VCaP (cell line): ENCODE data around the gene RIPOR3.

Experiments
- H3K27ac ChIP-seq: fragments of 450-650 bp; 2 replicates; pipeline ENCODE4 v1.5.1; 2017
- TF ChIP-seq, protein P1 (sequence below): fragments of 450-650 bp; conservative IDR thresholded peaks from 2 replicates; pipeline ENCODE4 v1.5.1; 2017; ENCODE audit warnings: mild to moderate bottlenecking, moderate library complexity

Gene RIPOR3

DNA sequence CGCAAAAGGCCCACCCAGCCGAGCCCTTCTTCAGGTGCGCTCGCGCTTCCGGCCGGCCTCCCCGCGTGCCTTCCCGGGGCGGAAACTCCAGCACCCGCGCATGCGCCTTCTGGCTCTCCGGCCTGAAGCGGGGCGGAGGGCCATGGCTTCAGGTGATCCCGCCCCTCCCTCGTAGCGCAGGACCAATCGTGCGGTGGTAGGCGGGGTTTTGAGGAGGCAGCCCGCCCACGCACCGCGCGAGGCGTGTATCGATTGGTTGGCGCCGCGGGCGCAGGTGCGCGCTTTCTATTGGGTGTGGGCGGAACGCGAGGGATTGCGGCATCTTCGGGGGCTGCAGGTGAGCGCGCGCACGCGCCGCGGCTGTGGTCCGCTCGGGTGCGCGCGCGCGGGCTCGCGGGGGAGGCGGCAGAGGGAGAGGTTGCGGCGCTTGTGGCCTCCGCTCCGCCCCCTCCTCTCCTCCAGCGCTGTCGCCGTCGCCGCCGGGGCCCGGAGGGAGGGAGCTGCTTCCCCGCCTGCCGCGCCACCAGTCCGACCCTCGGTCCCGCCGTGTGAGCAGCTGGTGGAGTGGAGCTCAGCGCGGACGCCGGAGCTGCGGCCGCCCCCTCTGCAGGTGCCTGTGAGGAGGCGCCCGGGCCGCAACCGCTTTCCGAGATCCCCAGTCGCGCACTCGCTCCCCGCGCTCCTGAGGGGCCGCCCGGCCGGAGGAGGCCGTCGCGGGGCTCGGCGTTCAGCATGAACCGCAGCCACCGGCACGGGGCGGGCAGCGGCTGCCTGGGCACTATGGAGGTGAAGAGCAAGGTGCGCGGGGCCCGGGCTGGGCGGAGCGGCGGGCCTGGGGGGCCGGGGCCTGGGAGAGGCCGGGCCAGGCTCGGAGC is 40.0 kb upstream of the RIPOR3 start, which contains the start of gene PARD6B:
Gene PARD6B (plus strand): TSS at position 526 of the 875 bp plus-strand sequence. CDS start 207 bp downstream, at position 733.
- peak within 1 kb of the TSS; percentile 96 for H3K27ac ChIP-seq
- TF ChIP-seq, protein P1, sequence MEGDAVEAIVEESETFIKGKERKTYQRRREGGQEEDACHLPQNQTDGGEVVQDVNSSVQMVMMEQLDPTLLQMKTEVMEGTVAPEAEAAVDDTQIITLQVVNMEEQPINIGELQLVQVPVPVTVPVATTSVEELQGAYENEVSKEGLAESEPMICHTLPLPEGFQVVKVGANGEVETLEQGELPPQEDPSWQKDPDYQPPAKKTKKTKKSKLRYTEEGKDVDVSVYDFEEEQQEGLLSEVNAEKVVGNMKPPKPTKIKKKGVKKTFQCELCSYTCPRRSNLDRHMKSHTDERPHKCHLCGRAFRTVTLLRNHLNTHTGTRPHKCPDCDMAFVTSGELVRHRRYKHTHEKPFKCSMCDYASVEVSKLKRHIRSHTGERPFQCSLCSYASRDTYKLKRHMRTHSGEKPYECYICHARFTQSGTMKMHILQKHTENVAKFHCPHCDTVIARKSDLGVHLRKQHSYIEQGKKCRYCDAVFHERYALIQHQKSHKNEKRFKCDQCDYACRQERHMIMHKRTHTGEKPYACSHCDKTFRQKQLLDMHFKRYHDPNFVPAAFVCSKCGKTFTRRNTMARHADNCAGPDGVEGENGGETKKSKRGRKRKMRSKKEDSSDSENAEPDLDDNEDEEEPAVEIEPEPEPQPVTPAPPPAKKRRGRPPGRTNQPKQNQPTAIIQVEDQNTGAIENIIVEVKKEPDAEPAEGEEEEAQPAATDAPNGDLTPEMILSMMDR = no peak

DNA sequence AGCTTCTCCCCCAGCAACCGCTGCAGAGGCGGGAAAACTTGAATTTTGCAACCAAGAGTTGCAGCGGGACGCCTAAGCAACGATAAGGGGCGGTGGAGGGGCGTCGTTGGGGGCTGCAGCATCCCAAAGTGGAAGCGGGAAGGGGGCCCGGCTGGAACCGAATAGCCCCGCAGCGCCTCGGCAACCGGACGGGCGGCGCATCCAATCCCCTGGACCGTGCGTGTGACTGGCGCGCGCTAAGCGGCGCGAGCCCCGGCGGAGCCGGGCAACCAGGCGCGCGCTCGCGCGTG is 39.4 kb upstream of the RIPOR3 start:
- TF ChIP-seq, protein P1 = no peak
- H3K27ac ChIP-seq = peak overlapping the region; percentile 96

DNA sequence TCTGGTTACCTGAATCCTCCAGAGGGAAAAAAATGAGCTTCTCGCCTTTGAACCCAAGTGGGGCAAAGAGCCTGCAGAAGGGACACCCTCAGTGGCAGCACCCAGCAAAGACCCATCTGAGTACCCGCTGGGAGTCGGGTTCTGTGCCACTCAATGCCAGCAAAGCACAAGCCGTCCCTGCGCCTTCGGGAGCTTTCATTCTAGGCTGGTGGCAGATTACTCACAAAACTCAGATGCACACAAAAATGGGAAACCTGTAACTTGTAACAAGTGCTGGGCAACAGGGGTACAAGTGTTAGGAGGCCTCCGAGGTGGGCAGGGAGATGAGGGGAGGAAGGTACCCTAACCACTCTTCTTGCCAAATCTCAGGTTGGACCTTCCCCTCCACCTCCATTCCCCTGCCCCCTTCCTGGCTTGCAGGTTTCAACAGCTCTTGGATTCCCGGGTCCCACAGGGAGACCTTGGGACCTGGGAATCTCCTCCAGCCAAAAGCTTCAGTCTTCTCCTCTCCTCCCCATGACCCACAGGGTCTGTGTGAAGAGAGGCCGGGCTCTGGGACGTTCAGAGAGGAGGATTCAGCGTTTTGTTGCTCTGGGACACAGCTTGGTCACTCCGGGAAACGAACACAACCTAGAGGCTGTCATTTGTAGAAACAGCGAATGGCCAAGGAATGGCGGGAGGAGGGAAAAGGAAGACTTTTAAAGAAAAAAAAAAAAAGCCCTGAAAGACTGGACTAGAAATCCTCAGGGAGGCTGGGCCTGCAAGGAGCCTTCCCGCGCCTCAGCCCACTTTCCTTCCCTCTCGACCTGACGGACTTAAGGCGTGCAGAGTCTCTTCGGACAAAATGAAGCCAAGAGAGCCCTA is 38.8 kb upstream of the RIPOR3 start:
- TF ChIP-seq, protein P1 = no peak
- peak overlapping the region; percentile 96 for H3K27ac ChIP-seq

- TF ChIP-seq, protein P1 = no peak
- peak overlapping the region; percentile 96 for H3K27ac ChIP-seq
Observed at GRCh38 chr20:50728981-50729874, 37.9 kb upstream of the RIPOR3 start.

- H3K27ac ChIP-seq = peak overlapping the region; percentile 96
- TF ChIP-seq, protein P1 = no peak
Observed at GRCh38 chr20:50728486-50728980, 37.2 kb upstream of the RIPOR3 start.

- TF ChIP-seq, protein P1 = no peak
- H3K27ac ChIP-seq = peak overlapping the region; percentile 96
Observed at GRCh38 chr20:50727792-50728485, 36.6 kb upstream of the RIPOR3 start.
